ENCODE results near the gene PCSK5.
A peak's percentile ranks its signal among the peaks of the same experiment; 100 is the strongest.

Gene PCSK5

GRCh38 chr9:76373173-76373783, 482.8 kb downstream of the PCSK5 start:
- TF ChIP-seq, protein P1, sequence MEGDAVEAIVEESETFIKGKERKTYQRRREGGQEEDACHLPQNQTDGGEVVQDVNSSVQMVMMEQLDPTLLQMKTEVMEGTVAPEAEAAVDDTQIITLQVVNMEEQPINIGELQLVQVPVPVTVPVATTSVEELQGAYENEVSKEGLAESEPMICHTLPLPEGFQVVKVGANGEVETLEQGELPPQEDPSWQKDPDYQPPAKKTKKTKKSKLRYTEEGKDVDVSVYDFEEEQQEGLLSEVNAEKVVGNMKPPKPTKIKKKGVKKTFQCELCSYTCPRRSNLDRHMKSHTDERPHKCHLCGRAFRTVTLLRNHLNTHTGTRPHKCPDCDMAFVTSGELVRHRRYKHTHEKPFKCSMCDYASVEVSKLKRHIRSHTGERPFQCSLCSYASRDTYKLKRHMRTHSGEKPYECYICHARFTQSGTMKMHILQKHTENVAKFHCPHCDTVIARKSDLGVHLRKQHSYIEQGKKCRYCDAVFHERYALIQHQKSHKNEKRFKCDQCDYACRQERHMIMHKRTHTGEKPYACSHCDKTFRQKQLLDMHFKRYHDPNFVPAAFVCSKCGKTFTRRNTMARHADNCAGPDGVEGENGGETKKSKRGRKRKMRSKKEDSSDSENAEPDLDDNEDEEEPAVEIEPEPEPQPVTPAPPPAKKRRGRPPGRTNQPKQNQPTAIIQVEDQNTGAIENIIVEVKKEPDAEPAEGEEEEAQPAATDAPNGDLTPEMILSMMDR (conservative IDR thresholded peaks at IDR 0.05; ENCODE audit: low read depth), result no peak
- ChIA-PET CTCF (no interaction called here), POLR2A (ENCODE audit: low non-redundant PET) (no interaction called here)
- DNase-seq (ENCODE audit: low spot score), result no peak
- H3K27ac ChIP-seq, result no peak overlapping the region

- POLR2A ChIA-PET (ENCODE audit: low non-redundant PET), result no interaction called here
These were observed 483.5 kb downstream of the PCSK5 start for GRCh38 chr9:76373784-76374474.

GRCh38 chr9:76374783-76375559, 484.5 kb downstream of the PCSK5 start:
- H3K27ac ChIP-seq, result no peak overlapping the region
- peak; percentile 83 for DNase-seq (ENCODE audit: low spot score)
- TF ChIP-seq, protein P1 (conservative IDR thresholded peaks at IDR 0.05; ENCODE audit: low read depth), result no peak
- ChIA-PET POLR2A (ENCODE audit: low non-redundant PET) (no interaction called here), CTCF (interaction anchor here (0.6 kb wide), 1 partner anchor 9 kb away, joined by 3 read pairs; no protein-coding TSS in a partner anchor)

More at GRCh38 chr9:76373784-76374474, 483.5 kb downstream of the PCSK5 start:
- no peak for DNase-seq (ENCODE audit: low spot score)
- CTCF ChIA-PET, result no interaction called here
- H3K27ac ChIP-seq, result no peak overlapping the region
- TF ChIP-seq, protein P1 (conservative IDR thresholded peaks at IDR 0.05; ENCODE audit: low read depth), result no peak

- ChIA-PET POLR2A (ENCODE audit: low non-redundant PET) (no interaction called here), CTCF (interaction anchor here (0.7 to 1.8 kb wide), 2 partner anchors 16 to 430 kb away, joined by 3 to 6 read pairs; partner anchors contain the start of gene RFK)
- TF ChIP-seq, protein P1 (conservative IDR thresholded peaks at IDR 0.05; ENCODE audit: low read depth), result no peak
These were observed 487.3 kb downstream of the PCSK5 start for GRCh38 chr9:76377791-76378190.

GRCh38 chr9:76378367-76379073, 488.0 kb downstream of the PCSK5 start:
- no peak overlapping the region for H3K27ac ChIP-seq
- DNase-seq (ENCODE audit: low spot score), result no peak
- ChIA-PET POLR2A (ENCODE audit: low non-redundant PET) (no interaction called here), CTCF (interaction anchor here (0.7 to 1.8 kb wide), 3 partner anchors 15 to 1301 kb away, joined by 3 to 6 read pairs (median 3); partner anchors contain the start of gene RFK)
- TF ChIP-seq, protein P1 (conservative IDR thresholded peaks at IDR 0.05; ENCODE audit: low read depth), result no peak

More at GRCh38 chr9:76377791-76378190, 487.3 kb downstream of the PCSK5 start:
- no peak for DNase-seq (ENCODE audit: low spot score)
- no peak overlapping the region for H3K27ac ChIP-seq

DNA sequence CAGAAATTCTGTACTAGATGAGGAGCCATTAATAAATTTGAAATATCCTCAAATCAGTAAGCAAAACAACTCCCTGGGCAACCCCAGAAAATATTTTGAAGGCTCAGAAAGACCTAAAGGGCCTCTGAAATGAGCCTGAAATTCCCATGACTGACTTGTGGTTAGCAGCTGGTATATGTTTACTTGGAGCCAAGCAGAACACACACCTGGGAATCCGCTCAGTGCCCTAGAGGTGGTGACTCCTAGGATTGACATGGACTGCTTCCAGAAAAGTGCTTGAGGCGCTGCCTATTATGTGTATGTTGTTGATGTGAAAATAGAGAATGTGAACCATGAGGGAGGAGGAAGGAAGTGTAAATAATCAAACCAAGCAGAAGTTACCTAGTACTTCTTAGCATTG, 489.0 kb downstream of the PCSK5 start:
- H3K27ac ChIP-seq, result no peak overlapping the region
- TF ChIP-seq, protein P1 (conservative IDR thresholded peaks at IDR 0.05; ENCODE audit: low read depth), result no peak
- POLR2A ChIA-PET (ENCODE audit: low non-redundant PET), result no interaction called here
- peak; percentile 83 for DNase-seq (ENCODE audit: low spot score)
- CTCF ChIA-PET, result interaction anchor here (0.7 to 1.8 kb wide), 2 partner anchors 14 to 16 kb away, joined by 6 read pairs; partner anchors contain the start of gene RFK
